ENCODE results near the gene ZMPSTE24. TPM values are rescaled to one million over a fixed set of nuclear protein-coding genes. Genes with fewer than 3 reads are reported as not detected.

Gene ZMPSTE24
- total RNA-seq, 1 donor from 2014 or later = 25.5 TPM

GRCh38 chr1:40224040-40224439 lies 34.0 kb upstream of the ZMPSTE24 start:
- no peak overlapping the region for H3K4me3 ChIP-seq
- H3K27ac ChIP-seq = no peak overlapping the region
- TF ChIP-seq POLR2A (IDR thresholded peaks at IDR 0.05) = no peak
- TF ChIP-seq POLR2AphosphoS5 (IDR thresholded peaks at IDR 0.05; ENCODE audit: insufficient read depth in 1 of 2, low read depth in 1 of 2) = no peak
- no peak for TF ChIP-seq CTCF (IDR thresholded peaks at IDR 0.05)
- H3K36me3 ChIP-seq = peaks cover 0 to 8% of the 10 kb centered on the region in 2 donors
- no peaks in the 10 kb centered on the region for H3K4me1 ChIP-seq
- no peak for DNase-seq (ENCODE audit: extremely low spot score in 2 of 2)
- no peaks in the 10 kb centered on the region for H3K9me3 ChIP-seq
- intact Hi-C loops (cut with DNase I) = no loop called here
- H3K27me3 ChIP-seq = no peaks in the 10 kb centered on the region

GRCh38 chr1:40226192-40226591 lies 31.8 kb upstream of the ZMPSTE24 start:
- no peak for TF ChIP-seq POLR2A (IDR thresholded peaks at IDR 0.05)
- TF ChIP-seq CTCF (IDR thresholded peaks at IDR 0.05) = no peak
- TF ChIP-seq POLR2AphosphoS5 (IDR thresholded peaks at IDR 0.05; ENCODE audit: insufficient read depth in 1 of 2, low read depth in 1 of 2) = no peak
- peaks cover 0 to 8% of the 10 kb centered on the region in 2 donors for H3K36me3 ChIP-seq
- no peaks in the 10 kb centered on the region for H3K9me3 ChIP-seq

GRCh38 chr1:40232444-40232843 lies 25.6 kb upstream of the ZMPSTE24 start:
- peaks cover 11 to 40% of the 10 kb centered on the region in 2 donors for H3K36me3 ChIP-seq
- intact Hi-C loops (cut with DNase I) = no loop called here
- no peak for DNase-seq (ENCODE audit: extremely low spot score in 2 of 2)

More at GRCh38 chr1:40226192-40226591, 31.8 kb upstream of the ZMPSTE24 start:
- DNase-seq (ENCODE audit: extremely low spot score in 2 of 2) = no peak
- Histone ChIP-seq H3K4me3 (no peak overlapping the region), H3K27ac (no peak overlapping the region), H3K4me1 (no peaks in the 10 kb centered on the region), H3K27me3 (no peaks in the 10 kb centered on the region)
- intact Hi-C loops (cut with DNase I) = no loop called here

DNA sequence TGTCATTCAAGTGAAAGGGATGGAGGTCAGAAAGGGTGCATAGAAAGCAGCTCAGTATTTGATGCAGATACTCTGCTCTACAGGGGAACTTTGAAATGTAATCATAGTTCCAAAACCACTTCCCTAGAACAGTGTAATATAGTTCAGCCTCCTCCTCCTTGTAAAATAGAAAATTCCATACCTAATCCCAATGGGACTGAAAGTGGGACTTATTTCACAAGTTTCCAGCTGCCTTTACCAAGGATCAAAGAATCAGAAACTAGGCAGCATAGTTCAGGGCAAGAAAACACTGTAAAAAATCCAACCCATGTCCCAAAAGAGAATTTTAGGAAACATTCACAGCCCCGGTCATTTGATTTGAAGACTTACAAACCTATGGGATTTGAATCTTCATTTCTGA lies 18.4 kb upstream of the ZMPSTE24 start:
- intact Hi-C loops (cut with DNase I) = no loop called here
- Histone ChIP-seq H3K4me3 (no peak overlapping the region), H3K36me3 (peaks cover 11 to 21% of the 10 kb centered on the region in 2 donors), H3K27me3 (no peaks in the 10 kb centered on the region), H3K9me3 (no peaks in the 10 kb centered on the region), H3K27ac (no peak overlapping the region), H3K4me1 (peaks cover 4% of the 10 kb centered on the region)
- DNase-seq (ENCODE audit: extremely low spot score in 2 of 2) = no peak
- no peak for TF ChIP-seq POLR2AphosphoS5 (IDR thresholded peaks at IDR 0.05; ENCODE audit: insufficient read depth in 1 of 2, low read depth in 1 of 2)
- TF ChIP-seq POLR2A (IDR thresholded peaks at IDR 0.05) = no peak
- no peak for TF ChIP-seq CTCF (IDR thresholded peaks at IDR 0.05)

More at GRCh38 chr1:40232444-40232843, 25.6 kb upstream of the ZMPSTE24 start:
- no peaks in the 10 kb centered on the region for H3K4me1 ChIP-seq
- no peak overlapping the region for H3K4me3 ChIP-seq
- no peak for TF ChIP-seq POLR2AphosphoS5 (IDR thresholded peaks at IDR 0.05; ENCODE audit: insufficient read depth in 1 of 2, low read depth in 1 of 2)
- TF ChIP-seq POLR2A (IDR thresholded peaks at IDR 0.05) = no peak
- no peak for TF ChIP-seq CTCF (IDR thresholded peaks at IDR 0.05)
- no peaks in the 10 kb centered on the region for H3K9me3 ChIP-seq
- H3K27ac ChIP-seq = no peak overlapping the region
- H3K27me3 ChIP-seq = no peaks in the 10 kb centered on the region

DNA sequence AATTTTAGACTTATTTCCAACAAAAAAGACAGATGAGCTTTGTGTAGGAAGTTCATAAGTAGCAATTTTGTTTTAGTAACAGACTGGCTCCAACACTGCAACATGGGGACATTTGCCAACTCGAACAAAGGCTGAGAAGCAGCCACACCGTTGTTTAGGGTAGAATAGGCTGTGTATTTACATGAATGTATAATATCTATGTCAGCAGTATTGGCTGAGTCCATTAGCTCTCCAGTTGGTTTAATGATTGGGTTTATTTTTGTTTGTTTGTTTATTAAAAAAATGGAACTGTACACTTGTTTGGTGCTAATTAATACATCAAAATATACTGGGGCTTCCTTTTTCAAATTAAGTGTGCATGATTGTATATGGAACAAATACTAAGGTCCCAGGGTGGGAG lies 17.6 kb upstream of the ZMPSTE24 start:
- H3K27me3 ChIP-seq = no peaks in the 10 kb centered on the region
- H3K27ac ChIP-seq = no peak overlapping the region
- no peak for DNase-seq (ENCODE audit: extremely low spot score in 2 of 2)
- TF ChIP-seq CTCF (IDR thresholded peaks at IDR 0.05) (no peak), POLR2AphosphoS5 (IDR thresholded peaks at IDR 0.05; ENCODE audit: insufficient read depth in 1 of 2, low read depth in 1 of 2) (no peak)
- no peaks in the 10 kb centered on the region for H3K9me3 ChIP-seq
- H3K4me3 ChIP-seq = no peak overlapping the region
- intact Hi-C loops (cut with DNase I) = no loop called here
- peaks cover 4% of the 10 kb centered on the region for H3K4me1 ChIP-seq
- H3K36me3 ChIP-seq = peaks cover 11 to 19% of the 10 kb centered on the region in 2 donors

Measured in vagina (tissue), 2 donors.